MM.1S (cell line): ENCODE measurements around the gene FRMD1.

Experiments
- DNase-seq: peaks from one replicate; pipeline ENCODE4 v3.0.0-alpha.2; 2015
- H2AFZ ChIP-seq: fragments of 300-600 bp; sonication (generic); 2 replicates; pipeline ENCODE4 v1.6.0; 2016; ENCODE audit warnings: antibody characterized with exemption, low read length
- H3F3A ChIP-seq: fragments of 300-600 bp; sonication (generic); 2 replicates; pipeline ENCODE4 v1.6.1; 2016; ENCODE audit warnings: mild to moderate bottlenecking, antibody characterized with exemption, low read length, moderate library complexity, mixed read lengths; ENCODE audit not compliant: insufficient read depth
- H3K27ac ChIP-seq: fragments of 300-600 bp; sonication (generic); 2 replicates; pipeline ENCODE4 v1.5.1; 2016; ENCODE audit warnings: mild to moderate bottlenecking, low read length
- H3K27me3 ChIP-seq: fragments of 300-600 bp; sonication (generic); replicated peaks from 2 replicates; pipeline ENCODE4 v1.6.0; 2016; ENCODE audit warnings: low read length; ENCODE audit not compliant: insufficient read depth
- H3K36me3 ChIP-seq: fragments of 300-600 bp; sonication (generic); replicated peaks from 2 replicates; pipeline ENCODE4 v1.6.1; 2016; ENCODE audit warnings: mild to moderate bottlenecking, low read length, mixed read lengths; ENCODE audit not compliant: insufficient read depth
- H3K4me1 ChIP-seq: fragments of 300-600 bp; sonication (generic); 2 replicates; pipeline ENCODE4 v1.6.1; 2016; ENCODE audit warnings: low read length, mixed read lengths
- H3K4me2 ChIP-seq: fragments of 300-600 bp; sonication (generic); 2 replicates; pipeline ENCODE4 v1.6.0; 2016; ENCODE audit warnings: low read depth, low read length
- H3K4me3 ChIP-seq: fragments of 300-600 bp; sonication (generic); 2 replicates; pipeline ENCODE4 v1.5.1; 2016; ENCODE audit warnings: low read length, mixed read lengths
- H3K79me2 ChIP-seq: fragments of 300-600 bp; sonication (generic); 2 replicates; pipeline ENCODE4 v1.6.1; 2016; ENCODE audit warnings: mixed run types, low read length, mixed read lengths
- H3K9ac ChIP-seq: fragments of 300-600 bp; sonication (generic); 2 replicates; pipeline ENCODE4 v1.6.1; 2016; ENCODE audit warnings: low read length, mixed read lengths
- H3K9me2 ChIP-seq: fragments of 300-600 bp; sonication (generic); replicated peaks from 2 replicates; pipeline ENCODE4 v1.6.1; 2016; ENCODE audit warnings: mild to moderate bottlenecking, low read length, mixed read lengths; ENCODE audit not compliant: insufficient read depth
- H3K9me3 ChIP-seq: fragments of 300-600 bp; sonication (generic); replicated peaks from 2 replicates; pipeline ENCODE4 v1.6.1; 2016; ENCODE audit warnings: mild to moderate bottlenecking, low read length, mixed read lengths; ENCODE audit not compliant: insufficient read depth
- H4K20me1 ChIP-seq: fragments of 300-600 bp; sonication (generic); 2 replicates; pipeline ENCODE4 v1.6.1; 2016; ENCODE audit warnings: mild to moderate bottlenecking, low read length, moderate library complexity, mixed read lengths; ENCODE audit not compliant: insufficient read depth
- EZH2 ChIP-seq: fragments of 300-600 bp; sonication (generic); optimal IDR thresholded peaks from 2 replicates; pipeline ENCODE3; 2017; ENCODE audit warnings: low read depth, mild to moderate bottlenecking, antibody characterized with exemption, low read length, mixed read lengths
- EZH2phosphoT487 ChIP-seq: fragments of 300-600 bp; sonication (generic); IDR thresholded peaks from 2 replicates; pipeline ENCODE4 v1.6.1; 2018; ENCODE audit warnings: antibody characterized with exemption, low read length
- TF ChIP-seq, protein P1 (sequence below): fragments of 300-600 bp; sonication (generic); IDR thresholded peaks from 2 replicates; pipeline ENCODE4 v1.5.1; 2016; ENCODE audit warnings: antibody characterized with exemption, low read length, mixed read lengths

The FRMD1 gene

DNA sequence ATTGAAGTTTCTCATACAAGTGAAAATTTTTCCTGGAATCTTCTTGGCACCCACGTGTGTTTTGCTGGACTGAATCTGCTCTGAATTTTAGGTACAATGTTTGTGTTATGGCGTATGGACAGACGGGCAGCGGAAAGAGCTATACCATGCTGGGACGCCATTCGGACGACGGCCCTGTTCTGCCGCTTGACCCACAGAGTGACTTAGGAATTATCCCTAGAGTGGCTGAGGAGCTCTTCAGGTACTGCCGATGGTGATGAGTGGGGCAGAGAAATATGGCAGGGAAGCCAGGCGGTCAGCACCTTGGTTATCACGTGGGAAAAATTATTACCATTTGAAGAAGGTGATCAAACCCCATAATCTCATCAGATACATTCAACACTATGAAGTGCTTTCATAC lies 45.2 kb downstream of the FRMD1 start:
- no peak for DNase-seq
- H3K36me3 ChIP-seq: no peaks in the 10 kb centered on the region
- no peaks in the 10 kb centered on the region for H4K20me1 ChIP-seq
- H3K9me3 ChIP-seq: no peaks in the 10 kb centered on the region
- H3K4me3 ChIP-seq: no peak overlapping the region
- H3K27ac ChIP-seq: no peak overlapping the region
- H3K9me2 ChIP-seq: no peaks in the 10 kb centered on the region
- no peaks in the 10 kb centered on the region for H3F3A ChIP-seq
- no peak overlapping the region for H3K4me2 ChIP-seq
- H3K79me2 ChIP-seq: no peaks in the 10 kb centered on the region
- H3K9ac ChIP-seq: no peak overlapping the region
- no peaks in the 10 kb centered on the region for H3K4me1 ChIP-seq
- no peak overlapping the region for H2AFZ ChIP-seq
- TF ChIP-seq EZH2 (no peak), EZH2phosphoT487 (no peak)
- TF ChIP-seq, protein P1, sequence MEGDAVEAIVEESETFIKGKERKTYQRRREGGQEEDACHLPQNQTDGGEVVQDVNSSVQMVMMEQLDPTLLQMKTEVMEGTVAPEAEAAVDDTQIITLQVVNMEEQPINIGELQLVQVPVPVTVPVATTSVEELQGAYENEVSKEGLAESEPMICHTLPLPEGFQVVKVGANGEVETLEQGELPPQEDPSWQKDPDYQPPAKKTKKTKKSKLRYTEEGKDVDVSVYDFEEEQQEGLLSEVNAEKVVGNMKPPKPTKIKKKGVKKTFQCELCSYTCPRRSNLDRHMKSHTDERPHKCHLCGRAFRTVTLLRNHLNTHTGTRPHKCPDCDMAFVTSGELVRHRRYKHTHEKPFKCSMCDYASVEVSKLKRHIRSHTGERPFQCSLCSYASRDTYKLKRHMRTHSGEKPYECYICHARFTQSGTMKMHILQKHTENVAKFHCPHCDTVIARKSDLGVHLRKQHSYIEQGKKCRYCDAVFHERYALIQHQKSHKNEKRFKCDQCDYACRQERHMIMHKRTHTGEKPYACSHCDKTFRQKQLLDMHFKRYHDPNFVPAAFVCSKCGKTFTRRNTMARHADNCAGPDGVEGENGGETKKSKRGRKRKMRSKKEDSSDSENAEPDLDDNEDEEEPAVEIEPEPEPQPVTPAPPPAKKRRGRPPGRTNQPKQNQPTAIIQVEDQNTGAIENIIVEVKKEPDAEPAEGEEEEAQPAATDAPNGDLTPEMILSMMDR: no peak
- H3K27me3 ChIP-seq: no peaks in the 10 kb centered on the region; the same call in 1 of the 2 replicates

DNA sequence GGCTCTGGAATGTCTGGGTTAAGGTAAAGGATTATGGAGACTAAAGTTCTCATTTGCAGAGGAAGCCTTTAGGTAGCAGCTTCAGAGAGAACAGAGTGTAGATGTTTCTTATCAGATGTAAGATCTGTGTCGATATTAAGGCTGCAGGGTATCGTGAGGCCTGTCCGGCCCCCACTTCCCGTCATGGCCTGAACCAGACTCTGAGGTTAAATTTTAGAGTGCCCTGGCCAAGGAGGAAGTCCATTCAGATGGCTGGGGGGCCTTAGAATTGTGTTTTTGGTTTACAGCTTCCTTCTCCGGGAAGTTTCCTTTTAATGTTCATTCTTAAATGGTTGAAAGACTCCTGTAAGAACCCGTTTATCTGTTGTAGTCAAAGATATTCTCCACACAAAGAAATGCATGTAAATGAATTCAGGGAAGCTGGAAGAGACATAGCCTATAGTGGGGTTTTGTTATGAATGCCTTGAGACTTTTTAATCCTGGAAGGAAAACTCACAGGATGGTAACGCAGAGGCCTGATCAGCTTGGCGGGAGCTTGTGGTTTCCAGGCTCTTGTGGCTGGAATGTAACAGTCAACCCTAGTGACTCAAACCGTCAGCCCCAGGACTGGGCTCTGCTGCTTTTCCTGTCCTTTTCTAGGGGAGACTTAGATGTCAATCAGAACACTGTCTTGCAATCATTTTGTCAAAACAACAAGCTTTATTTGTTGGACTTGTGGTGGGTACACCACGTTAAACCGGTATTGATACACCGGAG lies 46.8 kb downstream of the FRMD1 start:
- TF ChIP-seq EZH2 (no peak), EZH2phosphoT487 (no peak)
- TF ChIP-seq, protein P1: no peak
- Histone ChIP-seq H3F3A (no peaks in the 10 kb centered on the region), H3K4me1 (no peaks in the 10 kb centered on the region), H3K9ac (no peak overlapping the region), H3K9me3 (no peaks in the 10 kb centered on the region), H3K9me2 (no peaks in the 10 kb centered on the region), H3K4me2 (no peak overlapping the region), H3K4me3 (no peak overlapping the region), H3K27me3 (no peaks in the 10 kb centered on the region; the same call in 1 of the 2 replicates), H3K79me2 (no peaks in the 10 kb centered on the region), H3K27ac (no peak overlapping the region), H2AFZ (no peak overlapping the region), H4K20me1 (no peaks in the 10 kb centered on the region), H3K36me3 (no peaks in the 10 kb centered on the region)
- DNase-seq: no peak

DNA sequence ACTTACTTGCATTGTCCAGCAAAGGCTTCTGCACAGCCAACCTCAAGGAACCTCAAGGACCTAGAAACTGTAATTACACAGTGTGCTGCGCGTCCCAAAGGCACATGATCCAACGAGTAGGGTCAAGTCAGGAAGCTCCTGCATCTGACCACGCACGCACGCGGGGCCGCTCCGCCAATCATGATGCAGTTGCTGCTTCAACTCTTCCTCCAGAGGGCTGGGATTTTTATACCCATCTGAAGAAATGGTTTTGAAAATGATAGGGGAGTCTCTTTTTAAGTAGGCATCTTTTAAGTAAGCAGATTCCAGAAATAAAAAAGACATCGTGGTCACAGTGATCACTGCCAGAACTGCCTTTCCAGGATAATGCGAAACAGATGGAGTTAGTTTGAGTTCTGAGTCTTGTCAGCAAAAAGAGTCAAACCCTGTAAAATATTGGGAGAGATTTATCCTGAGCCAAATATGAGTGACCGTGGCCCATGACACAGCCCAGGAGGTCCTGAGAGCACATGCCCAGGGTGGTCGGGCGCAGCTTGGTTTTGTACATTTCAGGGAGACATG lies 47.5 kb downstream of the FRMD1 start:
- Histone ChIP-seq H3F3A (no peaks in the 10 kb centered on the region), H3K9ac (no peak overlapping the region), H3K9me2 (no peaks in the 10 kb centered on the region), H3K9me3 (no peaks in the 10 kb centered on the region), H3K27me3 (no peaks in the 10 kb centered on the region; the same call in 1 of the 2 replicates), H4K20me1 (no peaks in the 10 kb centered on the region), H3K4me1 (no peaks in the 10 kb centered on the region), H3K4me2 (no peak overlapping the region), H3K4me3 (no peak overlapping the region), H3K27ac (no peak overlapping the region), H3K36me3 (no peaks in the 10 kb centered on the region), H3K79me2 (no peaks in the 10 kb centered on the region), H2AFZ (no peak overlapping the region)
- DNase-seq: no peak
- TF ChIP-seq EZH2: no peak
- TF ChIP-seq EZH2phosphoT487: no peak
- TF ChIP-seq, protein P1: no peak
